ENCODE data around the gene GPR84. TPM values are rescaled to one million over a fixed set of nuclear protein-coding genes. Genes with fewer than 3 reads are reported as not detected.

The GPR84 gene
- total and polyA plus RNA-seq, 10 of the 15 experiments (the other 5 are each of a cell fraction or from before 2014, with no cell fraction given) = 0.37 to 4.7 (median 2.6) TPM

DNA sequence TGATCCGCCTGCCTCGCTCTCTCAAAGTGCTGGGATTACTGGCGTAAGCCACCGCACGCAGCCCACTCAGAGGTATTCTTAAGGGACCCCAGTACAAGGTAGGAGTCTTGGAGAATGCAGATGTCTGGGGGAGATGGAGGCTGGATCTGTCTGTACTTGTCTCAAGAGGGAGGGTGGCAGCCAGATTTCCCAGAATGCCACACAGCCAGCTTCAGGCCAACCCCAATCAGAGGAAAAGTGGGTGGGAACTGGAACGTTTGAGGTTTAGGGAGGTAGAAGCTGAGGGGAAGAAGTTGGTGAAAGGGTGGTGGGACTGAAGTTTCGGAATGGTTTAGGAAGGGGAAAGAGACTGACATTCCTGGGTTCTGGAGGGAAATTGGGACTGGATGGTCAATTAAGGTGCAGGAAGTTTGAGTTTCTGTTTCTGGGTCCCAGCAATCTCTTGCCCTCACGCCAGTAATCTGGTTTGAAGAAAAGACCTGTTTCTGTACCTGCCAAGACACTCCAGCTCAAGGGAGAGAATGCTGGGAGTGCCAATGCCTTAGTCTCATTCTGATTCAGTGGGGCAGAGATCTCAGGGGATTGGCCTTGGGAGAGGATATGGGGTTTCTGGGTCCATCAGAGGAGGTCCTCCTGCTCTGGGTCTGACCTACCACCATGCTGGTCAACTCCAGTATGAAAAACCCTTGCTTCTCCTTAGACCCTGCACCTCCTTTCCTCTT lies 28.4 kb upstream of the GPR84 start:
- in situ Hi-C loops (cut with MboI) = no loop called here
- no peak overlapping the region for H3K9ac ChIP-seq (ENCODE audit: control insufficient read depth, insufficient read depth, low read length)
- FAIRE-seq (no peak), DNase-seq (ENCODE audit: low read depth, low spot score) (no peak), ATAC-seq (no peak)
- ChIA-PET RAD21 (ENCODE audit: unreplicated experiment) (interaction anchor here (0.7 to 2.0 kb wide), 8 partner anchors 11 to 113 kb away, joined by 3 to 7 read pairs (median 4); partner anchors contain the start of gene CBX5), POLR2A (interaction anchor here (0.6 kb wide), 1 partner anchor 400 kb away, joined by 3 read pairs; no protein-coding TSS in a partner anchor), CTCF (interaction anchor here (0.7 to 4.1 kb wide), 20 partner anchors 8 to 412 kb away, joined by 3 to 58 read pairs (median 4); partner anchors contain the start of genes NCKAP1L and ZNF385A), SMC1A (ENCODE audit: uncharacterized antibody, unreplicated experiment) (interaction anchor here (1.0 to 2.6 kb wide), 2 partner anchors 12 to 44 kb away, joined by 3 to 17 read pairs; no protein-coding TSS in a partner anchor)
- no peak overlapping the region for H3K4me3 ChIP-seq
- H4K20me1 ChIP-seq (ENCODE audit: control insufficient read depth, insufficient read depth) = no peaks in the 10 kb centered on the region
- 67% methylated on average over 8 of the region's 8 CpGs for WGBS (ENCODE audit: insufficient coverage, insufficient replicate concordance, low lambda C conversion rate, missing lambda C conversion rate)
- H2AFZ ChIP-seq (ENCODE audit: control insufficient read depth, low read depth, low read length) = no peak overlapping the region
- H3K4me2 ChIP-seq (ENCODE audit: control insufficient read depth, insufficient read depth) = no peak overlapping the region
- TF ChIP-seq CBX3 (IDR thresholded peaks at IDR 0.05; ENCODE audit: borderline replicate concordance, low read depth) = no peak
- no peak for TF ChIP-seq ESRRA (IDR thresholded peaks at IDR 0.05; ENCODE audit: low read length)
- TF ChIP-seq NFYB (IDR thresholded peaks at IDR 0.05; ENCODE audit: insufficient read depth, low read depth, low read length) = no peak
- no peak for TF ChIP-seq JUND (IDR thresholded peaks at IDR 0.05; ENCODE audit: low read depth, low read length)
- TF ChIP-seq BHLHE40 (IDR thresholded peaks at IDR 0.05; ENCODE audit: borderline replicate concordance in 1 of 2, low read depth in 2 of 2, low read length in 1 of 2) = no peak
- TF ChIP-seq, protein P1, sequence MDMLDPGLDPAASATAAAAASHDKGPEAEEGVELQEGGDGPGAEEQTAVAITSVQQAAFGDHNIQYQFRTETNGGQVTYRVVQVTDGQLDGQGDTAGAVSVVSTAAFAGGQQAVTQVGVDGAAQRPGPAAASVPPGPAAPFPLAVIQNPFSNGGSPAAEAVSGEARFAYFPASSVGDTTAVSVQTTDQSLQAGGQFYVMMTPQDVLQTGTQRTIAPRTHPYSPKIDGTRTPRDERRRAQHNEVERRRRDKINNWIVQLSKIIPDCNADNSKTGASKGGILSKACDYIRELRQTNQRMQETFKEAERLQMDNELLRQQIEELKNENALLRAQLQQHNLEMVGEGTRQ (IDR thresholded peaks at IDR 0.05; ENCODE audit: borderline replicate concordance, low read depth, low read length) = no peak
- no peak for TF ChIP-seq ZZZ3 (IDR thresholded peaks at IDR 0.05; ENCODE audit: control insufficient read depth, insufficient read length, low read depth)
- no peak for TF ChIP-seq SUPT20H (IDR thresholded peaks at IDR 0.05; ENCODE audit: borderline replicate concordance, control insufficient read depth, low read depth, low read length)
- no peaks in the 10 kb centered on the region for H3K27me3 ChIP-seq (replicated peaks in 1 of 2; ENCODE audit: control insufficient read depth in 2 of 2, insufficient read depth in 2 of 2, low read length in 1 of 2)
- no peaks in the 10 kb centered on the region for H3K4me1 ChIP-seq (ENCODE audit: control insufficient read depth, insufficient read depth, low read length)
- intact Hi-C loops (cut with micrococcal nuclease; ENCODE audit: unreplicated experiment) = no loop called here
- no peak overlapping the region for H3K27ac ChIP-seq (ENCODE audit: control insufficient read depth, insufficient read depth)
- no TSS peak for BruUV-seq (replicated peaks)
- no peaks in the 10 kb centered on the region for H3K9me3 ChIP-seq (replicated peaks; ENCODE audit: control insufficient read depth, insufficient read depth, low read length)
- no peaks in the 10 kb centered on the region for H3K79me2 ChIP-seq (ENCODE audit: control insufficient read depth, insufficient read depth, low read length)
- H3K36me3 ChIP-seq (ENCODE audit: control insufficient read depth in 2 of 2, insufficient read depth in 2 of 2, low read length in 1 of 2) = no peaks in the 10 kb centered on the region

All from GM12878 (cell line).